DND-41 (cell line): Measurements from ENCODE around the gene ADPRH.

ENCODE experiments used
- EZH2 ChIP-seq: IDR thresholded peaks from 3 replicates; pipeline ENCODE4 v1.6.1; 2012; ENCODE audit warnings: borderline replicate concordance, low read depth, mild to moderate bottlenecking, moderate library complexity, low read length, inconsistent platforms; ENCODE audit not compliant: severe bottlenecking
- TF ChIP-seq, protein P1 (sequence below): IDR thresholded peaks from 2 replicates; pipeline ENCODE4 v1.5.1; 2012; ENCODE audit warnings: borderline replicate concordance, low read length, moderate library complexity, mild to moderate bottlenecking; ENCODE audit not compliant: poor library complexity, severe bottlenecking; ENCODE audit errors: extremely low read depth

DNA sequence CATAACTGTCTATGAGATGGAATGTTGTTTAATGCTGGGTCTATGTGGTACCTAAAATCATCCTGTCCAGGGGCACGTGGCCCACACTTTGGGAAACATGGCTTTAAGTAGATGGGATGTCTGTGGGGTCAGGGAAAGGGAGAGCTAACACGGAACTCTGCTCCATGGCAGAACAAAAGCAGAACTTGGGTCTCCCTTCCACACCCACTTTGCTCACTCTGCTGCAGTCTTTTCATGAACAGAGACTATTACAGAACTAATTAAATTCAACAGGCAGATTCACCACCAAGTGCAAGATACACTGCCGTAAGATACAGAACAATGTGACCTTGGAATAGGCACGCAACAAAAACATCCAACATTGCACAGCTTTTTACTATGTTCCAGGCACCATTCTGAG is 52.9 kb downstream of the ADPRH start:
- no peak for TF ChIP-seq EZH2
- TF ChIP-seq, protein P1, sequence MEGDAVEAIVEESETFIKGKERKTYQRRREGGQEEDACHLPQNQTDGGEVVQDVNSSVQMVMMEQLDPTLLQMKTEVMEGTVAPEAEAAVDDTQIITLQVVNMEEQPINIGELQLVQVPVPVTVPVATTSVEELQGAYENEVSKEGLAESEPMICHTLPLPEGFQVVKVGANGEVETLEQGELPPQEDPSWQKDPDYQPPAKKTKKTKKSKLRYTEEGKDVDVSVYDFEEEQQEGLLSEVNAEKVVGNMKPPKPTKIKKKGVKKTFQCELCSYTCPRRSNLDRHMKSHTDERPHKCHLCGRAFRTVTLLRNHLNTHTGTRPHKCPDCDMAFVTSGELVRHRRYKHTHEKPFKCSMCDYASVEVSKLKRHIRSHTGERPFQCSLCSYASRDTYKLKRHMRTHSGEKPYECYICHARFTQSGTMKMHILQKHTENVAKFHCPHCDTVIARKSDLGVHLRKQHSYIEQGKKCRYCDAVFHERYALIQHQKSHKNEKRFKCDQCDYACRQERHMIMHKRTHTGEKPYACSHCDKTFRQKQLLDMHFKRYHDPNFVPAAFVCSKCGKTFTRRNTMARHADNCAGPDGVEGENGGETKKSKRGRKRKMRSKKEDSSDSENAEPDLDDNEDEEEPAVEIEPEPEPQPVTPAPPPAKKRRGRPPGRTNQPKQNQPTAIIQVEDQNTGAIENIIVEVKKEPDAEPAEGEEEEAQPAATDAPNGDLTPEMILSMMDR, result no peak
